Fibroblast of the aortic adventitia (primary cell): ENCODE measurements around the gene TECR. TPM values are rescaled to one million over a fixed set of nuclear protein-coding genes. Genes with fewer than 3 reads are reported as not detected.
"Not testable (repeated sequence)": the region's sequence is repeated elsewhere in the genome, so short reads cannot be mapped to it uniquely, and the experiment has no call there.

Experiments
- DNase-seq: peaks from one replicate; pipeline ENCODE4 v3.0.0-alpha.2; 2010; ENCODE audit warnings: low read depth
- H3K4me3 ChIP-seq: 2 replicates; pipeline ENCODE4 v1.5.1; 2011; ENCODE audit warnings: low read depth, mild to moderate bottlenecking, control low read depth, low read length, moderate library complexity
- CTCF ChIP-seq: IDR thresholded peaks from 2 replicates; pipeline ENCODE4 v1.5.1; 2011; ENCODE audit warnings: mild to moderate bottlenecking, low read length, control low read depth, inconsistent platforms; ENCODE audit not compliant: insufficient read depth
- total RNA-seq: library from RNA; depleted of rRNA; stranded (reverse); fragments of >200 nt; gene quantifications from 2 replicates; pipeline ENCODE4 v1.2.3, GENCODE V29; 2012; ENCODE audit warnings: low replicate concordance

Gene TECR
- total RNA-seq, 1 donor = 41.8 TPM

DNA sequence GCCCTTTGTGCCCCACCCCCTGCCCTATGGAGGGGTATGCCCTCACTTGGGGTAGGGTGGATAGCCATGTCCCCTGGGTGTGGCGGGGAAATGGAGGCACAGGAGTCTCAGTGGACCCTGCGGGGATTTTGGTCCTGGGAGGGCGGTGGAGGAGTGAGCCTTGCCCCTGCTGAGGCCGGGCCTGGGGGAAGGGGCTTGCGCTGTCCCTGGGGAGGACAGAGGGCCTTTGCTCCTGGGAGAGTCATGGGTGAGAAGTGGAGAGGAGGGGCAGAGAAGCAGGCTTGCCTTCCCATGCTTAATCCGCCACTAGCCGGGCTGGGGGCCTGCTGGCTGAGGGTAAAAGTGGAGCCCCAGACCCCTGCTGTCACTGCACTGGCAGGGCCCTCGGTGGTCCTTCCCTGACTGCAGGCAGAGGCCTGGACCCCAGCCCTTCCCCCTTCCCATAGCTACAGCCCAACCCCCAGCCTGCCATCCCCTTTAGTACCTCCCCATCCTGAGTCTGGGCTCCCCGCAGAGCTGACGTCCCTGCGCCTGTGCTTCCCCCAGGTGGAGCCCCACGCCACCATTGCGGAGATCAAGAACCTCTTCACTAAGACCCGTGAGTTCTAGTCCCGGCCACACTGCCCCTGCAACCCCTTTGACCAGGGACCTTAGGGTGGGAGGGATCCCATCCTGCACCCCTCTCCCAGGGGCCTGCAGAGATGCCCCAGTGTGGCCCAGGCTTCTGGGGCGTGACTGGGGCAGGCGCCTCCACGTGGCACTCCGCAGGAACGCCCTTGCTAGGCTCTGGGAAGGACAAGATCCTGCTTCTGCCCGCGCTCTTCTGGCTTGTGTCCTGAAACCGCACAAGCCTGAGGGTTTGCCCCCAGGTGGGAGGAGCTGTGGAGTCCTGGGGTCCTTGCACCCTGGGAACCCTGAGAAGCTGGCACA is 33.5 kb downstream of the TECR start:
- DNase-seq = no peak
- H3K4me3 ChIP-seq = no peak overlapping the region
- no peak for TF ChIP-seq CTCF

DNA sequence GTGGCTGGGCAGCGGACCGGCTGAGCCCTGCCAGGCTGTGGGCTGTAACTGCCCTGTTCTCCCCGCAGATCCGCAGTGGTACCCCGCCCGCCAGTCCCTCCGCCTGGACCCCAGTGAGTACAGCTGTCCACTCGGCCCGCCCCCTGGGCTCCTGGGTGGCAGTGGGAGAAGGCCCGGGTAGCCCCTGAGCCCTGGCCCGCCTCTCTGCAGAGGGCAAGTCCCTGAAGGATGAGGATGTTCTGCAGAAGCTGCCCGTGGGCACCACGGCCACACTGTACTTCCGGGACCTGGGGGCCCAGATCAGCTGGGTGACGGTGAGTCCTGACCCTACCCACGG is 34.2 kb downstream of the TECR start:
- no peak for DNase-seq
- TF ChIP-seq CTCF = no peak
- H3K4me3 ChIP-seq = no peak overlapping the region

- DNase-seq = no peak
- no peak for TF ChIP-seq CTCF
- H3K4me3 ChIP-seq = no peak overlapping the region
Observed at GRCh38 chr19:14563989-14564651, 34.7 kb downstream of the TECR start.

GRCh38 chr19:14564652-14565297 is 35.4 kb downstream of the TECR start:
- H3K4me3 ChIP-seq, DNase-seq: not testable (repeated sequence)

- H3K4me3 ChIP-seq = no peak overlapping the region
- TF ChIP-seq CTCF = no peak
- DNase-seq = no peak
Observed at GRCh38 chr19:14565298-14565679, 35.9 kb downstream of the TECR start.

- no peak overlapping the region for H3K4me3 ChIP-seq
- TF ChIP-seq CTCF = no peak
- DNase-seq = no peak
Observed at GRCh38 chr19:14565765-14566711, 36.6 kb downstream of the TECR start.
